C4-2B (cell line): Measurements from ENCODE around the gene NRP1.

Source experiments
- H3K27ac ChIP-seq: fragments of 450-650 bp; 2 replicates; pipeline ENCODE4 v1.5.1; 2017
- CTCF ChIP-seq: fragments of 450-650 bp; conservative IDR thresholded peaks from 2 replicates; pipeline ENCODE4 v1.5.1; 2017; ENCODE audit warnings: mild to moderate bottlenecking
- ZFX ChIP-seq: fragments of 450-650 bp; IDR thresholded peaks from 2 replicates; pipeline ENCODE4 v1.6.1; 2017

The NRP1 gene

GRCh38 chr10:33376476-33376875 lies 42.0 kb upstream of the NRP1 start:
- TF ChIP-seq CTCF (no peak), ZFX (no peak)
- H3K27ac ChIP-seq: no peak overlapping the region

GRCh38 chr10:33373263-33373662 lies 38.8 kb upstream of the NRP1 start:
- no peak for TF ChIP-seq ZFX
- TF ChIP-seq CTCF: no peak
- H3K27ac ChIP-seq: no peak overlapping the region

- no peak for TF ChIP-seq ZFX
- TF ChIP-seq CTCF: no peak
- H3K27ac ChIP-seq: no peak overlapping the region
These were observed 36.8 kb upstream of the NRP1 start for GRCh38 chr10:33371234-33371633.

- no peak overlapping the region for H3K27ac ChIP-seq
- TF ChIP-seq CTCF (no peak), ZFX (no peak)
These were observed 36.0 kb upstream of the NRP1 start for GRCh38 chr10:33370434-33370930.

- TF ChIP-seq ZFX (no peak), CTCF (no peak)
- H3K27ac ChIP-seq: no peak overlapping the region
These were observed 33.6 kb upstream of the NRP1 start for GRCh38 chr10:33368086-33368485.

GRCh38 chr10:33365871-33366411 lies 31.5 kb upstream of the NRP1 start:
- H3K27ac ChIP-seq: no peak overlapping the region
- TF ChIP-seq ZFX (no peak), CTCF (no peak)

GRCh38 chr10:33365301-33365700 lies 30.8 kb upstream of the NRP1 start:
- no peak for TF ChIP-seq ZFX
- no peak for TF ChIP-seq CTCF
- H3K27ac ChIP-seq: no peak overlapping the region
